Esophagus (tissue), 2 donors: ENCODE data around the gene TTYH1. TPM values are rescaled to one million over a fixed set of nuclear protein-coding genes. Genes with fewer than 3 reads are reported as not detected.
"Not testable (repeated sequence)": the region's sequence is repeated elsewhere in the genome, so short reads cannot be mapped to it uniquely, and the experiment has no call there.

Experiments
- H3K27ac ChIP-seq, 2 donors: one replicate each; pipeline ENCODE4 v1.5.1; 2013; ENCODE audit warnings: low read depth in 2 of 2, mild to moderate bottlenecking in 2 of 2, inconsistent platforms in 1 of 2, low read length in 1 of 2, moderate library complexity in 1 of 2
- H3K27me3 ChIP-seq, 2 donors: one replicate each; pipeline ENCODE4 v1.6.1; 2013; ENCODE audit warnings: low read length in 2 of 2, control low read depth in 1 of 2, mild to moderate bottlenecking in 1 of 2; ENCODE audit not compliant: insufficient read depth in 2 of 2, control insufficient read depth in 1 of 2
- H3K36me3 ChIP-seq, 2 donors: one replicate each; pipeline ENCODE4 v1.6.1; 2013; ENCODE audit warnings: low read length in 1 of 2; ENCODE audit not compliant: control insufficient read depth in 2 of 2, insufficient read depth in 2 of 2
- H3K4me1 ChIP-seq, 2 donors: one replicate each; pipeline ENCODE4 v1.6.1; 2013; ENCODE audit warnings: low read length in 1 of 2; ENCODE audit not compliant: control insufficient read depth in 2 of 2, insufficient read depth in 2 of 2
- H3K4me3 ChIP-seq, 2 donors: one replicate each; pipeline ENCODE4 v1.5.1; 2013; ENCODE audit warnings: low read length in 2 of 2, mild to moderate bottlenecking in 2 of 2, low read depth in 1 of 2, moderate library complexity in 1 of 2
- H3K9me3 ChIP-seq, 2 donors: one replicate each; pipeline ENCODE4 v1.6.1; 2013; ENCODE audit warnings: mild to moderate bottlenecking in 2 of 2, low read depth in 1 of 2, low read length in 1 of 2, moderate library complexity in 1 of 2; ENCODE audit not compliant: control insufficient read depth in 2 of 2, insufficient read depth in 1 of 2
- WGBS, 2 donors: extraction: QIAGEN DNeasy Blood & Tissue Kit; methylation state at CpG; one replicate each; pipeline ENCODE4 v1.1.7; 2013; 5-methylcytosine and 5-hydroxymethylcytosine counted together
- polyA plus RNA-seq, 2 donors: library from polyadenylated mRNA; stranded (reverse); fragments of 200-250 nt; gene quantifications; one replicate each; pipeline ENCODE4 v1.2.3, GENCODE V29; 2013
- donor health status: healthy with polysubstance abuse.
- donor health status: Bipolar disorder and iron deficiency.

The TTYH1 gene
- polyA plus RNA-seq, 2 donors, result 0.82 to 3.7 TPM

- Histone ChIP-seq H3K9me3 (no peaks in the 10 kb centered on the region), H3K4me3 (no peak overlapping the region), H3K36me3 (no peaks in the 10 kb centered on the region), H3K27me3 (no peaks in the 10 kb centered on the region), H3K4me1 (no peaks in the 10 kb centered on the region), H3K27ac (no peak overlapping the region)
- WGBS, 2 donors, result 64 to 68% methylated on average over 11 of the region's 11 CpGs
These were observed 38.5 kb upstream of the TTYH1 start for GRCh38 chr19:54376610-54377285.

- no peaks in the 10 kb centered on the region for H3K4me1 ChIP-seq
- H3K27ac ChIP-seq, result no peak overlapping the region
- no peak overlapping the region for H3K4me3 ChIP-seq
- H3K36me3 ChIP-seq, result no peaks in the 10 kb centered on the region
- no peaks in the 10 kb centered on the region for H3K9me3 ChIP-seq
- 58 to 59% methylated on average over 5 of the region's 5 CpGs for WGBS, 2 donors
- H3K27me3 ChIP-seq, result no peaks in the 10 kb centered on the region
These were observed 36.0 kb upstream of the TTYH1 start for GRCh38 chr19:54379187-54379678.

GRCh38 chr19:54380897-54381296 lies 34.4 kb upstream of the TTYH1 start:
- no peak overlapping the region for H3K4me3 ChIP-seq
- no peaks in the 10 kb centered on the region for H3K9me3 ChIP-seq
- H3K27me3 ChIP-seq, result no peaks in the 10 kb centered on the region
- no peak overlapping the region for H3K27ac ChIP-seq
- H3K36me3 ChIP-seq, result no peaks in the 10 kb centered on the region
- no peaks in the 10 kb centered on the region for H3K4me1 ChIP-seq
- 79 to 83% methylated on average over 2 of the region's 2 CpGs for WGBS, 2 donors

- not testable (repeated sequence) for H3K4me1 ChIP-seq
- WGBS, 2 donors, result 80 to 83% methylated on average over 12 of the region's 13 CpGs
These were observed 33.2 kb upstream of the TTYH1 start for GRCh38 chr19:54382041-54382440.

GRCh38 chr19:54383330-54383729 lies 31.9 kb upstream of the TTYH1 start:
- no peak overlapping the region for H3K4me3 ChIP-seq
- H3K36me3 ChIP-seq, result no peaks in the 10 kb centered on the region
- H3K27me3 ChIP-seq, result no peaks in the 10 kb centered on the region
- peaks cover 0 to 2% of the 10 kb centered on the region in 2 donors for H3K4me1 ChIP-seq
- H3K27ac ChIP-seq, result no peak overlapping the region
- no peaks in the 10 kb centered on the region for H3K9me3 ChIP-seq
- 59 to 64% methylated on average over 4 of the region's 4 CpGs for WGBS, 2 donors

More at GRCh38 chr19:54382041-54382440, 33.2 kb upstream of the TTYH1 start:
- H3K36me3 ChIP-seq, H3K9me3 ChIP-seq, H3K4me3 ChIP-seq, H3K27me3 ChIP-seq, H3K27ac ChIP-seq: not testable (repeated sequence)

GRCh38 chr19:54387991-54388801 lies 27.1 kb upstream of the TTYH1 start:
- Histone ChIP-seq H3K9me3 (no peaks in the 10 kb centered on the region), H3K27me3 (no peaks in the 10 kb centered on the region), H3K36me3 (no peaks in the 10 kb centered on the region), H3K4me1 (peaks cover 0 to 2% of the 10 kb centered on the region in 2 donors), H3K27ac (peak overlapping the region in 1 of 2 donors; percentile 19), H3K4me3 (peak overlapping the region; percentile 2 to 20)
- WGBS, 2 donors, result 7% methylated on average over 36 of the region's 36 CpGs

- WGBS, 2 donors, result 39% methylated on average over 9 of the region's 9 CpGs
- peaks cover 0 to 2% of the 10 kb centered on the region in 2 donors for H3K4me1 ChIP-seq
- H3K27ac ChIP-seq, result no peak overlapping the region
- H3K27me3 ChIP-seq, result no peaks in the 10 kb centered on the region
- no peaks in the 10 kb centered on the region for H3K36me3 ChIP-seq
- no peaks in the 10 kb centered on the region for H3K9me3 ChIP-seq
- no peak overlapping the region for H3K4me3 ChIP-seq
These were observed 26.5 kb upstream of the TTYH1 start for GRCh38 chr19:54388802-54389139.

- H3K27me3 ChIP-seq, result no peaks in the 10 kb centered on the region
- WGBS, 2 donors, result 57 to 67% methylated on average over 4 of the region's 4 CpGs
- H3K36me3 ChIP-seq, result no peaks in the 10 kb centered on the region
- no peaks in the 10 kb centered on the region for H3K9me3 ChIP-seq
- H3K4me1 ChIP-seq, result peaks cover 0 to 2% of the 10 kb centered on the region in 2 donors
- no peak overlapping the region for H3K27ac ChIP-seq
- H3K4me3 ChIP-seq, result no peak overlapping the region
These were observed 25.7 kb upstream of the TTYH1 start for GRCh38 chr19:54389553-54389952.

GRCh38 chr19:54390942-54391577 lies 24.2 kb upstream of the TTYH1 start:
- 20 to 24% methylated on average over 7 of the region's 7 CpGs for WGBS, 2 donors
- H3K27me3 ChIP-seq, result no peaks in the 10 kb centered on the region
- H3K9me3 ChIP-seq, result no peaks in the 10 kb centered on the region
- no peak overlapping the region for H3K27ac ChIP-seq
- peaks cover 0 to 2% of the 10 kb centered on the region in 2 donors for H3K4me1 ChIP-seq
- H3K36me3 ChIP-seq, result no peaks in the 10 kb centered on the region
- no peak overlapping the region for H3K4me3 ChIP-seq
